ENCODE measurements around the gene TBCD. TPM values are rescaled to one million over a fixed set of nuclear protein-coding genes. Genes with fewer than 3 reads are reported as not detected.

TBCD gene
- total RNA-seq, 1 donor from 2014 or later = 122 TPM

- no peak overlapping the region for H3K4me3 Mint-ChIP-seq
- intact Hi-C loops (cut with micrococcal nuclease) = no loop called here
- H3K36me3 Mint-ChIP-seq (ENCODE audit: low read depth) = peaks cover 33% of the 10 kb centered on the region
These were observed 172.3 kb downstream of the TBCD start for GRCh38 chr17:82924214-82924613.

GRCh38 chr17:82924812-82925211 is 172.9 kb downstream of the TBCD start:
- Mint-ChIP-seq H3K4me1 (no peaks in the 10 kb centered on the region), H3K9me3 (no peaks in the 10 kb centered on the region)

More at GRCh38 chr17:82924214-82924613, 172.3 kb downstream of the TBCD start:
- H3K27me3 Mint-ChIP-seq = no peaks in the 10 kb centered on the region
- DNase-seq = no peak
- no peaks in the 10 kb centered on the region for H3K9me3 Mint-ChIP-seq
- H3K4me1 Mint-ChIP-seq = peaks cover 2% of the 10 kb centered on the region
- no peak overlapping the region for H3K27ac Mint-ChIP-seq

GRCh38 chr17:82925336-82925735 is 173.5 kb downstream of the TBCD start:
- intact Hi-C loops (cut with micrococcal nuclease) = no loop called here
- H3K4me3 Mint-ChIP-seq = no peak overlapping the region
- H3K36me3 Mint-ChIP-seq (ENCODE audit: low read depth) = peaks cover 36% of the 10 kb centered on the region
- DNase-seq = no peak
- no peak overlapping the region for H3K27ac Mint-ChIP-seq
- H3K9me3 Mint-ChIP-seq = no peaks in the 10 kb centered on the region
- H3K4me1 Mint-ChIP-seq = no peaks in the 10 kb centered on the region
- H3K27me3 Mint-ChIP-seq = no peaks in the 10 kb centered on the region

More at GRCh38 chr17:82924812-82925211, 172.9 kb downstream of the TBCD start:
- DNase-seq = no peak
- no peak overlapping the region for H3K27ac Mint-ChIP-seq
- peaks cover 34% of the 10 kb centered on the region for H3K36me3 Mint-ChIP-seq (ENCODE audit: low read depth)
- intact Hi-C loops (cut with micrococcal nuclease) = no loop called here
- no peaks in the 10 kb centered on the region for H3K27me3 Mint-ChIP-seq
- no peak overlapping the region for H3K4me3 Mint-ChIP-seq

- Mint-ChIP-seq H3K36me3 (ENCODE audit: low read depth) (peaks cover 42% of the 10 kb centered on the region), H3K27me3 (no peaks in the 10 kb centered on the region), H3K27ac (no peak overlapping the region), H3K4me3 (no peak overlapping the region), H3K4me1 (no peaks in the 10 kb centered on the region), H3K9me3 (no peaks in the 10 kb centered on the region)
- no peak for DNase-seq
- intact Hi-C loops (cut with micrococcal nuclease) = no loop called here
These were observed 174.2 kb downstream of the TBCD start for GRCh38 chr17:82926081-82926480.

GRCh38 chr17:82926716-82927115 is 174.9 kb downstream of the TBCD start:
- Mint-ChIP-seq H3K4me1 (no peaks in the 10 kb centered on the region), H3K27ac (no peak overlapping the region), H3K9me3 (no peaks in the 10 kb centered on the region), H3K4me3 (no peak overlapping the region), H3K27me3 (no peaks in the 10 kb centered on the region), H3K36me3 (ENCODE audit: low read depth) (peaks cover 45% of the 10 kb centered on the region)
- no peak for DNase-seq
- intact Hi-C loops (cut with micrococcal nuclease) = no loop called here

GRCh38 chr17:82927311-82927660 is 175.4 kb downstream of the TBCD start:
- no peak overlapping the region for H3K4me3 Mint-ChIP-seq
- H3K27me3 Mint-ChIP-seq = no peaks in the 10 kb centered on the region

GRCh38 chr17:82927661-82928601 is 176.1 kb downstream of the TBCD start:
- H3K4me1 Mint-ChIP-seq = no peaks in the 10 kb centered on the region
- no peak overlapping the region for H3K4me3 Mint-ChIP-seq
- no peaks in the 10 kb centered on the region for H3K9me3 Mint-ChIP-seq
- intact Hi-C loops (cut with micrococcal nuclease) = no loop called here
- DNase-seq = no peak
- H3K27ac Mint-ChIP-seq = no peak overlapping the region
- peaks cover 52% of the 10 kb centered on the region for H3K36me3 Mint-ChIP-seq (ENCODE audit: low read depth)
- no peaks in the 10 kb centered on the region for H3K27me3 Mint-ChIP-seq

More at GRCh38 chr17:82927311-82927660, 175.4 kb downstream of the TBCD start:
- no peaks in the 10 kb centered on the region for H3K4me1 Mint-ChIP-seq
- no peak for DNase-seq
- H3K36me3 Mint-ChIP-seq (ENCODE audit: low read depth) = peaks cover 48% of the 10 kb centered on the region
- H3K27ac Mint-ChIP-seq = no peak overlapping the region
- intact Hi-C loops (cut with micrococcal nuclease) = no loop called here
- H3K9me3 Mint-ChIP-seq = no peaks in the 10 kb centered on the region

GRCh38 chr17:82929011-82929622 is 177.3 kb downstream of the TBCD start:
- no peaks in the 10 kb centered on the region for H3K27me3 Mint-ChIP-seq
- no peak overlapping the region for H3K4me3 Mint-ChIP-seq
- peaks cover 54% of the 10 kb centered on the region for H3K36me3 Mint-ChIP-seq (ENCODE audit: low read depth)
- no peaks in the 10 kb centered on the region for H3K9me3 Mint-ChIP-seq
- no peaks in the 10 kb centered on the region for H3K4me1 Mint-ChIP-seq
- intact Hi-C loops (cut with micrococcal nuclease) = no loop called here
- DNase-seq = no peak
- no peak overlapping the region for H3K27ac Mint-ChIP-seq

GRCh38 chr17:82929676-82930042 is 177.8 kb downstream of the TBCD start:
- Mint-ChIP-seq H3K4me3 (no peak overlapping the region), H3K4me1 (no peaks in the 10 kb centered on the region), H3K27ac (no peak overlapping the region), H3K9me3 (no peaks in the 10 kb centered on the region), H3K36me3 (ENCODE audit: low read depth) (peaks cover 52% of the 10 kb centered on the region), H3K27me3 (no peaks in the 10 kb centered on the region)
- intact Hi-C loops (cut with micrococcal nuclease) = no loop called here
- DNase-seq = no peak

GRCh38 chr17:82930043-82930923 is 178.4 kb downstream of the TBCD start:
- intact Hi-C loops (cut with micrococcal nuclease) = no loop called here
- no peak for DNase-seq
- Mint-ChIP-seq H3K9me3 (no peaks in the 10 kb centered on the region), H3K36me3 (ENCODE audit: low read depth) (peaks cover 57% of the 10 kb centered on the region), H3K27ac (no peak overlapping the region), H3K27me3 (no peaks in the 10 kb centered on the region), H3K4me3 (no peak overlapping the region), H3K4me1 (no peaks in the 10 kb centered on the region)

- Mint-ChIP-seq H3K9me3 (no peaks in the 10 kb centered on the region), H3K27ac (no peak overlapping the region), H3K4me1 (no peaks in the 10 kb centered on the region), H3K36me3 (ENCODE audit: low read depth) (peaks cover 63% of the 10 kb centered on the region), H3K4me3 (no peak overlapping the region), H3K27me3 (no peaks in the 10 kb centered on the region)
- intact Hi-C loops (cut with micrococcal nuclease) = no loop called here
- DNase-seq = no peak
These were observed 179.2 kb downstream of the TBCD start for GRCh38 chr17:82930924-82931698.

GRCh38 chr17:82931699-82932517 is 180.0 kb downstream of the TBCD start:
- Mint-ChIP-seq H3K27ac (no peak overlapping the region), H3K9me3 (no peaks in the 10 kb centered on the region), H3K36me3 (ENCODE audit: low read depth) (peaks cover 61% of the 10 kb centered on the region)

More at GRCh38 chr17:82931699-82932517, 180.0 kb downstream of the TBCD start:
- DNase-seq = no peak
- H3K27me3 Mint-ChIP-seq = no peaks in the 10 kb centered on the region
- intact Hi-C loops (cut with micrococcal nuclease) = no loop called here
- H3K4me3 Mint-ChIP-seq = no peak overlapping the region
- no peaks in the 10 kb centered on the region for H3K4me1 Mint-ChIP-seq
